RPMI7951 (cell line): ENCODE data around the gene DHDDS. TPM values are rescaled to one million over a fixed set of nuclear protein-coding genes. Genes with fewer than 3 reads are reported as not detected.

ENCODE experiments used
- DNase-seq: peaks from one replicate; pipeline ENCODE4 v3.0.0-alpha.2; 2012; ENCODE audit warnings: low read depth
- total RNA-seq: library from RNA; depleted of rRNA; stranded (reverse); fragments of >200 nt; shearing (Covaris generic); gene quantifications from 2 replicates; pipeline ENCODE4 v1.2.3, GENCODE V29; 2014

DHDDS gene
- total RNA-seq, 1 experiment from 2014 or later: 33.2 TPM

- no peak for DNase-seq
Measured at GRCh38 chr1:26418865-26419349, 13.2 kb upstream of the DHDDS start.

- DNase-seq: no peak
Measured at GRCh38 chr1:26419494-26419893, 12.6 kb upstream of the DHDDS start.

GRCh38 chr1:26429721-26430120 lies 2.4 kb upstream of the DHDDS start:
- no peak for DNase-seq

DNA sequence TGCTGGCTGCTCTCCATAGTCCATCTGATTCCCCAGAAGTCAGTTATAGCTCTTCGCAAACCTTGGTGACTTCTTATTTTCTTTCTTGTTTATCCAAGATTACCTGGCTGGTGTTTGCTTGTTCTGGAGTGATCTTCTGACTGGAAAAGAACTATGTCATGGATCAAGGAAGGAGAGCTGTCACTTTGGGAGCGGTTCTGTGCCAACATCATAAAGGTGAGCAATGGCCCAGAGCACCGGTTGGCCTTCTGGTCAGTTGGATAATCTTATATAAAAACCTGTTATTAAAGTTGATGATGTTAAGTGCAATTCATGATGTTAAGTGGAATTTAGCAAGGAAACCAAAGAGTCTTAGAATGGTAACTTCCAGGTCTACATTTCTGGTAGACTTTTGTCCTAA lies 672 bp downstream of the DHDDS start:
- no peak for DNase-seq

DNA sequence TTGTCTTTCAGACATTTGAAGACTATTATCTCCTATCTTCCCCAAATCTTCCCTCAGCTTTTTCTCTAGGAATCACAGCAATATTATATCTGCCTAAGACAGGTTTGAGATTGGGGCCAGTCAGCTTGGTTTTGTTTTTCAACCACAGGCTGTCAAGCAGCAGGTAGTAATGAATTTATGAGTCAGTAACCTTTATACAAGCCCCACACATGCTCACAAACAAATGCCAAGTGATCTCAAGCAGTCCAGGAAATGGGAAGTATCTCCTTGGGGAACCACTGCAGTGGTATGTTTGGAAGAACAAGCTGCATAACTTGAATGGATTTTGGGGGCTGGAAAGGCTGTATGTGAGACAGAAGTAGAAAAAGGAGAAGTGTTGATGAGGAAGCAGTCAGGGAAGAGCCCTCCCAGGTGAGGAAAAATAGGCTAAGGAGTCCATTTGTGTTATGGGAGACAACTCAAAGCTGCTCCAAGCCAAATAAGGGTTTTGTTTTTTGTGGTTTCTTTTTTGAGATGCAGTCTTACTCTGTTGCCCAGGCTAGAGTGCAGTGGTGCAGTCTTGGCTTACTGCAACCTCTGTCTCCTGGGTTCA lies 2.1 kb downstream of the DHDDS start:
- DNase-seq: no peak

- no peak for DNase-seq
Measured at GRCh38 chr1:26438041-26438440, 5.9 kb downstream of the DHDDS start.

DNA sequence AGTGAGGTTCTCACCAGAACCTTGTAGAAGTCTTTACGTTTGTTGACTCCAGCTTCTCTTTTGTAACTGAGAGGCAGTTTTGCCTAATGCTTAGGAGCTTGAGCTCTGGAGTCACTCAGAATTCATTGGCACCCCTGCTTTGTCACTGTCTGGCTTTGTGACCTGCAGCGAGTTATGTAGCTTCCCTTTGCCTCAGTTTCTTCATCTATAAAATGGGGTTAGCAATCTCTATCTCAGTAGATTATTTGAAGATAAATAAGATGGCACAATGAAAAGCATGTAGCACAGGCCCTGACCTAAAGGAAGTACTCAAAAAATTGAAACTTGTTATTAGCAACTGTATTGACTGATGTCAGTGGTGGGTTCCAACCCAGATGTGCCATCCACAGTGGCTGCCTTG lies 8.1 kb downstream of the DHDDS start:
- no peak for DNase-seq

DNA sequence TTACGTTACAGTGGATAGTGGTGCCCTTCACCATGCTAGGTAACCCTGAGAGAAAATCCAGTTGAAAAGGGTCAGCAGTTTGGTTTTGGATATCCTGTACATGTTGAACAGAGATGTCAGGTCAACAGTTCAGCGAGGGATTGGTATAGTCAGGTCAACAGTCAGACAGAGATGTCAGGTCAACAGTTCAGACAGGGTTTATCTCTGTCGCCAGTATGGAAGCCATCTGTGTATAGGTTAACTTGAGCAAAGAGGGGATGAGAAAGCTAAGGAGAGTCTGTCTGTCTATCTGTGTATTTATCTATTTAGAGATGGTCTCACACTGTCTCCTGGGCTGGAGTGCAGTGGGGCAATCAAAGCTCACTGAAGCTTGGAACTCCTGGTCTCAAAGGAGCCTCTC lies 17.7 kb downstream of the DHDDS start:
- no peak for DNase-seq

GRCh38 chr1:26450908-26451307 lies 18.8 kb downstream of the DHDDS start:
- no peak for DNase-seq

GRCh38 chr1:26452459-26453183 lies 20.5 kb downstream of the DHDDS start:
- no peak for DNase-seq

DNA sequence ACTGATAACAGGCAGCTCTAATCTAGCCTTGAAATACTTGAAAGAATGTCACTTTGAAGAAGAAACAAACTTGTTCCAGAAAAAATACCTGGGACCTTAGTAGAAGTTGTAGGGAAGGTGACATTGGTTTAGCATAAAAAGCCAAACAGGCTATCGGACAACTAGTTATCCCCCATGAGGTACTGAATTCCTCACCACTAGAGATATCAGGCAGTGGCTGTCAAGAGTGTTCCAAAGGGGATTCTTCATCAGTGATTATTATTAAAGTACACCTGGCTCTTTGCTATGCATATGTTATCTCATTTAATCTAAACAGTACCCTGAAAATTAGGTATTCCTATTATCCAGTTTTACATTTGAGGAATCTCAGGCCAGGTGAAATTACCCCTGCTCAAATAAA lies 27.0 kb downstream of the DHDDS start:
- no peak for DNase-seq

- DNase-seq: no peak
Measured at GRCh38 chr1:26459573-26460031, 27.5 kb downstream of the DHDDS start.

GRCh38 chr1:26468911-26469310 lies 36.8 kb downstream of the DHDDS start:
- DNase-seq: no peak

DNA sequence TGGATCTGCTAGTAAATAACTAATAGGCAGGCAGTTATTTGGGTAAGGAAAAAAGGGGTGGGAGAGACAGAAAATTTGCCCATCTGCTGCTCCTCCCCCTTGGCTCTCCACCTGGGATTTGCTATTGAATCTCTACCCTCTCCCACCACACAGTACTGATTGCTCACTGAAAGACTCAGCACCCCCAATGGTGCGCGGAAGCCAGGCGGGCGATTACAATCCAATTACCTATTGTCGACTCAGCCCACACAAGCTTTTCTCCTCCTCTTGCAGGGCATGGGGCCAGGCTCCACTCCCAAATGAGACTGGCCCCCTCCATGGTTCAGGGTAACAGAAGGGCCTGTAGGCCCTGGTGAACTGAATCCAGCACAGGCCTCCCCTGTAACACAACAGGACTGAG lies 37.4 kb downstream of the DHDDS start:
- DNase-seq: no peak

DNA sequence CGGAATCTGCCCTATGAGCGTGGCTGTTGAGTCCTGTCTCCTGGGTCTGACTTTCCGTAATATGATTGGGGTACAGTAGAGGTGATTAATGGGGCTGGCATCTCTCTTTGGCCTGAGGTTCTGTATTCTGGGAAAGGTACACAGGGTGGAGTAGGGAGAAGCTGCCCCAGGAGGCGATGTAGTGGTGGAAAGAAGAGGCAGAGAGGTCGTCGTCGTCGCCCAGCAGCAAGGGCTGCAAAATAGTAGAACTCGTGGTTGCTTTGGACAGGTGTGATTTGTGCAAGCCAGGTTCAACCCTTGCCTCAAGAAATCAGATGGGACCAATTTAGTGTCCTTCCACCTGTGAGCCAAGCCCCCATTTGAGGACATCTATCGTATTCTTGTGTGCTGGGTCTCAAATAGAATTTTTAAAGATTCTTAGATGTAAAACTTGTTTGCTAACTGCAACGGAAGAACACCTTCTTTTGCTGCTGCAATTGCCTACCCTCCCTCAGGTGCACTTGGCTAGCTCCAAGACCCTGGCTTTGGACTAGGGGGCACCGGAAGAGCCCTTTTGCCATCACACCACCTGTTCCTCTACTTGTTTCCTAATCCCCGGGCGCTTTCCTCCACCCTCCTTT lies 38.9 kb downstream of the DHDDS start:
- no peak for DNase-seq

DNA sequence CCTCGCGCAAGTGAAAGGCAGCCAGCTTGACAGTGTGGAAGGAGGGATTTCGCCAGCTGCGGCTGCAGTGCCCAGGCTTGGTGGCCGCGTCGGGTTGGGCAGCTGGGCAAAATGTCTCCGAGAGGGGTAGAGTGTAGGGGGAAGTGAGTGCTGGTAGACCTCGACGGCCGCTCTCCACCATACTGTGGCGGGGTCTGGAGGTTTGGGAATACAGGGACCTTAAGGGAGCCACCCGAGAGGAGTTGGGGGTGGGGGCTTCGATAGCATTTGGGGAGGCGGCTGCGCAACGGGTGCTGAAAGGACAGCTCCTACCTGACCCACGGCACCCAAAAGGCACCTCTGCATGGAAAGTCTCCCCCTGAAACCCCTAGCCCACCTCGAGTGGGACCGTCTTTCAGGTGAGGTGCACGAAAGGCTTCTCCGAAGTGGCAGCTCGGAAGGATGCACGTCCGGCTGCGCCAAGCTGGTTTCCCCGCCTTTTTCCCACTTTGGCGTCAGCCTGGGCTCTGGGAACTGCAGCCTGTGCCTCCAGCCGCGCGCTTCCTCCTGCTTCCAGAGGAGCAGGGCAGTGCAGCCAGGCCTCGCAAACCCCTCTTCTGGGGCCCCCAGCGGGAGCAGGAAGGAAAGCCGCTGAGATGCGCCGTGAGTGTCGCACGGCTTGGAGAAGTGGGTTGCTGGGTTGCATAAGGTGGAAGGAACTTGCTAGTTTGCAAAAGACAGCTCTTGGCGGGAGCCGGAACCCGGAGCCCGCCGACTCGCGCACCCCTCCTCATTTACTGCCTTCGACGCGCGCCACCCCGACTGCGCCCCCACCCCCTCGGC lies 39.6 kb downstream of the DHDDS start:
- DNase-seq: peak; percentile 79

DNA sequence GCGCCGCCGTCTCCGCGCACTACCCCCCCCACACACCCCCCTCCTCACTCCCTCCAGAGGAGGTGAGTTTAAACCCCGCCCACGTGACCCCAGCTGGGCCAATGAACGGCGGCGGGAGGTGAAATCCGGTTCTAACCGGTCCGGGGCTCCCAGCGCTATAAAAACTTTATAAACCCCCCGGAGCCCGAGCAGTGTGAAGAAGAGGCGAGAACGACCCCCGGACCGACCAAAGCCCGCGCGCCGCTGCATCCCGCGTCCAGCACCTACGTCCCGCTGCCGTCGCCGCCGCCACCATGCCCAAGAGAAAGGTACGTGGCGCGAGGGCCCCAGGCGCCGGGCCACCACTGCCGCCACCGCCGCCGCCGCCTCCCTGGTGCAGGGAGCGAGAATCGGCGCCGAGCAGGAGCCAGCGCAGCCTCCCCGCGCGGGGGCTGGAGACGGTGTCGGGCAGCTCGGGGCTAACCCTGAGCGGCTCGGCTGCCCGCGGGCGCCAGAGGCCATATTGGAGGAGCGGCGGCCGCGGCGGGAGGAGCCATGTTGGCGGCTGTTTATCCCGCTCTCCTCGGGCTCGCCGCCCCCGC lies 40.3 kb downstream of the DHDDS start, which contains the start of gene HMGN2:
Gene HMGN2 (plus strand): TSS at position 121 of the 581 bp plus-strand sequence. CDS start 173 bp downstream, at position 294.
- peak; percentile 85 for DNase-seq

GRCh38 chr1:26472901-26473845 lies 41.1 kb downstream of the DHDDS start:
- DNase-seq: peak; percentile 92

DNA sequence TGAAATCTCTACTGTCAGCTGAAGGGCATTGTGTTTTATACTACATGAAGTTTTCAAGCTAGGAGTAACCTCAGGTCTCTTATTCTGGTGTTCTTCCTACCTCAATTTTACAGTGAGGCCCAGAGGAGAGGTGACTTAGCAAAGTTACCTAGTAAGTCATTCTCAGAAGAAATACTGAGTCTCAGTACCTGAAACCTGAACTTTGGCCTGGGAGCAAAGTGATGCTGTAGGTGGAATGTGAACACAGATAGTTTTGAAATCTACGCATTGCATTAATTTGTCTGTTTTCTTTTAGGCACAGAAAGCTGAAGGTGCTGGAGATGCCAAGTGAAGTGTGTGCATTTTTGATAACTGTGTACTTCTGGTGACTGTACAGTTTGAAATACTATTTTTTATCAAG lies 42.7 kb downstream of the DHDDS start:
- no peak for DNase-seq

GRCh38 chr1:26475989-26476388 lies 43.9 kb downstream of the DHDDS start:
- no peak for DNase-seq
